Fibroblast of villous mesenchyme (primary cell): Measurements from ENCODE around the gene UBN1. TPM values are rescaled to one million over a fixed set of nuclear protein-coding genes. Genes with fewer than 3 reads are reported as not detected.

ENCODE experiments used
- DNase-seq: peaks from one replicate; pipeline ENCODE4 v3.0.0-alpha.2; 2010; ENCODE audit warnings: low read depth
- H3K4me3 ChIP-seq: 2 replicates; pipeline ENCODE4 v1.5.1; 2011; ENCODE audit warnings: low read depth, mild to moderate bottlenecking, low read length
- CTCF ChIP-seq: IDR thresholded peaks from 2 replicates; pipeline ENCODE4 v1.5.1; 2012; ENCODE audit warnings: low read depth, mild to moderate bottlenecking, low read length; ENCODE audit not compliant: insufficient read depth
- total RNA-seq: library from RNA; depleted of rRNA; stranded (reverse); fragments of >200 nt; gene quantifications from 2 replicates; pipeline ENCODE4 v1.2.3, GENCODE V29; 2012

UBN1 gene
- total RNA-seq, 1 donor = 28.1 TPM

GRCh38 chr16:4902038-4902437 is 54.8 kb downstream of the UBN1 start:
- no peak for TF ChIP-seq CTCF
- DNase-seq = no peak
- H3K4me3 ChIP-seq = no peak overlapping the region

DNA sequence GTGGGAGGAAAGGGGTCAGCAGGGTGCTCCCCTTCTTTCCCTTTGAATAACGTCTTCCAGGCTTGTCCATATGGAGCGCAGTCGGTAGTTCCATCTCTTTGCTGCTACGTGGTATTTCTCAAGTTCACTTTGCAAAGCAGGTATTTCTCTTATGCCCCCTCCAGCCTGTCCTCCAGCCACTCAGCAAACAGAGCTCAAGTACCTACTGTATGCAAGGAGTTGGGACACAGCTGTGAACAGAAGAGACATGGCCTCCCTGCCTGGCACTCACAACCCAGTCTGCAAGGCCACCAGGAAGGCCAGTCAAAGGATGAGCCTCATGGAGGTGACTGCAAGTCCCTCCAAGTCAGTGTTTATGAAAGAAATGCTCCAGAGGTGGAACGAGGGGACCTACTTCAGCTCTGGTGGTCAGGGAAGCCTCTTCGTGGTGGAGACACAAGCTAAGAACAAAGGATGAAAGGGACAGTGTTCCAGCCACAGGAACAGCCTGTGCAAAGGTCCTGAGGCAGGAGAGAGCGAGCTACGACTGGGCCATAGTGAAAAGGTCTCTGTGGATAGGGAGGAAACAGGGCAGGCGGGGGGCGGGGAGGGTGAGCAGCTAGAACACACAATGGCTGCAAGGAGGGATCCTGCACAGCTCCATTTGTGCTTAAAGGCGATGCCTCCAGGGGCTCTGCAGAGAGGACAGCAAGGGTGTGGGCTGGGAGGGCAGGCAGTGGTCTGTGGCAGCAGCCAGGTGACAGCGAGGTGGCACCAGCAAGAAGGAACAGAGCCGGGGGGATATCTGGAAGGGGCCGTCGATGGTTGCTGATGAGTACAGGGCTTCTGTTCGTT is 57.0 kb downstream of the UBN1 start:
- no peak overlapping the region for H3K4me3 ChIP-seq
- no peak for TF ChIP-seq CTCF
- DNase-seq = no peak

- no peak for TF ChIP-seq CTCF
- H3K4me3 ChIP-seq = no peak overlapping the region
- no peak for DNase-seq
Measured at GRCh38 chr16:4904942-4905615, 57.8 kb downstream of the UBN1 start.

- DNase-seq = no peak
- H3K4me3 ChIP-seq = no peak overlapping the region
- no peak for TF ChIP-seq CTCF
Measured at GRCh38 chr16:4908854-4909401, 61.6 kb downstream of the UBN1 start.

DNA sequence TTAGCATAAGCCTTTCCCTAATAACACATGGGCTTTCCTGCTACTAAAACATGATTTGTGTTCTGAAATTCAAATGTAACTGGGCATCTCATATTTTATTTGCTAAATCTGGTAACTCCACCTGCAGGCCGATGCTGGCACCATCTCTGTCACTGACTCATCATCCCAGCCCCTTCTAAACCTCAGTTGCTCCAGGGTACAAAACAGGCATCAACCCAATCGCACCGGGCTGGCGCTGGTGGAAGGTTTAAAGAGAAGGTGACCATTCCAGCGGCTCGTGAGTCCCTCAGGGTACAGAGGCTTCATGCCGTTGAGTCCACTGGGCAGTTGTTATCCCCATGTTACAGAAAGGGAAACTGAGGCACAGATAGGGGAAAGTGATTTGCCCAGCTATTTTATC is 62.5 kb downstream of the UBN1 start:
- DNase-seq = no peak
- TF ChIP-seq CTCF = no peak
- H3K4me3 ChIP-seq = no peak overlapping the region

GRCh38 chr16:4910828-4911227 is 63.5 kb downstream of the UBN1 start:
- TF ChIP-seq CTCF = no peak
- no peak overlapping the region for H3K4me3 ChIP-seq
- no peak for DNase-seq
